IPS-NIHi11 (cell line): Measurements from ENCODE around the gene MGAT5.

Experiments
- DNase-seq: peaks from one replicate; pipeline ENCODE4 v3.0.0; 2012; ENCODE audit warnings: mixed read lengths, low spot score

MGAT5 gene

GRCh38 chr2:134449751-134450513 lies 196.1 kb downstream of the MGAT5 start:
- no peak for DNase-seq

DNA sequence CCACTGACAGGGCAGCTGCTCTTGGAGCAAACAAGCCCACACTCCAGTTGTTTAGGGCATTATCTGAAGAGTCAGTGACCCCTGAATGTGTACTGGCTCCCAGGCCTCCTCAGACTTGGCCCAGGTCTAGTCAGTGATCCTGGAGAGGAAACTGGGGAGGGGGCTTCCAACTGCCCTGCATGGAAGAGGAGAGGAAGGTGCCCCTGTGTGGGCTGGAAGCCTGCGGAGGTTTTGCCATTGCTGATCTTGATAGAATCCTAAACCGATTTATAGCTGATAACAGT lies 197.4 kb downstream of the MGAT5 start:
- no peak for DNase-seq

DNA sequence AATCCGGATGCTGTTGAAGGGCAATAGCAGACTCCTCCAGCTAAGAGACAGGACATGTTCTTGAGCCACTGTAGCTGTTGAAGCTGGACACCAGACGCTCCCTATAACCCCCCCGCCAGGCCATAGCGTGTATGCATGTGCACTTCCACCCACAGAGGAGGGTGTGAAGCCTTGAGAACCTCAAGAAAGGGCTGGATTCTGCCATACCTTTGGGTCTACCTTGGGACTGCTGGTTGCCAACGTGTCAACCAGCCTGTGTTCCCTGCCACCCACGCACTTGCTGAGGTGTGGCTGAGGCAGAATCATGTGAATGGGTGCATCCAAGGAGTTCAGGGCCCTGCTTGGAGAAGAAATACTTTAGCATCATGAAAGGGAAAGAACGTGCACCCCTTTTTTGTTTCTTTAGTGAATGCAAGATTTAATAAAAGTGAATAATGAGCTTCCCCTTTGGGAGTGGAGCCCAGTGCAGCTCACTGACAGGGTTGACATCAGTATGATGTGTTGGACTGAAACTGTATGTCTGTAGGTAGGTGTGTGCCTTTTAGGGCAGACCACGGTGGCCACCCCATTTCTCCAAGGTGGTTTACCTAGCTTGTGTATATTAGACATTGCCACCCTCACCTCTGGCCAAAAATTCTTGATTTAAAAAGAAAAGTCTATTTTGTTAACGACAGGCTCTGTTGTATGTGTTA lies 198.3 kb downstream of the MGAT5 start:
- DNase-seq = no peak

GRCh38 chr2:134453476-134453875 lies 199.6 kb downstream of the MGAT5 start:
- DNase-seq = no peak

GRCh38 chr2:134453973-134454372 lies 200.1 kb downstream of the MGAT5 start:
- no peak for DNase-seq

DNA sequence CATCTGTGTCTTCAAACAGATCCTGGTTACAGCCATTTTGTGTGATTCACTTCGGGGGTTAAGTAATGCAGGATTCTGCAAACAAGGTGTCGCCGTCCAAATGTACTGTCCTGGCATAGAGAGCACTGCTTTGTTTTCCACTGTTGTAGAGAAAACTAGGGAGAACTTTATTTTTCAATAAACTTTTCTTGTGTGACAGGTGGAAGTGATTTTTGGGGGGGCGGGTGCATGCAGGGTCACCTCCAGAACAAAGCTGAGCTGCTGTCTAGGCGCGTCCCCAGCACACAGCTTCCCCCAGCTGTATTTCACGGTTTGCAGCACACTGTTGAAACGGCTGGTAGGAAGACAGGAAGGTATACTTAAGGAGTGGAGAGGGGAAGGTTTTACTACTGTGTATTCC lies 200.6 kb downstream of the MGAT5 start:
- no peak for DNase-seq

DNA sequence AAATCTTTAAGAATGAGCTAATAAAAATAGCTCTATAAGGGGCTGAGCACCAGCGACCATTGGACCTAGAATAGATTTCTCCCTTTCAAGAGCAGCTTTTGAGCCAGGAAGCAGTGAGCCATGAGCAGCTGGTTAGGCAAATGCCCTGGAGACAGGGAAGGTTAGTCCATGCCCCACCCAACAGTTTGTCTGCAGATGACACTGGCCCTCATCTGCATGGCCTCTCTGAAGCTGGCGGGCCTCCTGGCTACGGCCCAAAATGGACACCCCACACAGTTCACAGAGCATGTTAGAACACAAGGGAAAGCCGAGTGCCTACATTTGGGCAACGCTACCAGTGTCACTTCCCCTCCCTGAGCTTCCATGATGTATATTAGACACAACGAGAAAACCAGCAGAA lies 201.1 kb downstream of the MGAT5 start:
- DNase-seq = no peak

GRCh38 chr2:134455426-134455825 lies 201.6 kb downstream of the MGAT5 start:
- no peak for DNase-seq

GRCh38 chr2:134457353-134457752 lies 203.5 kb downstream of the MGAT5 start:
- DNase-seq = no peak

- no peak for DNase-seq
Observed at GRCh38 chr2:134457765-134458472, 204.0 kb downstream of the MGAT5 start.

- no peak for DNase-seq
Observed at GRCh38 chr2:134458473-134458853, 204.6 kb downstream of the MGAT5 start.

GRCh38 chr2:134458950-134459349 lies 205.1 kb downstream of the MGAT5 start:
- no peak for DNase-seq

- DNase-seq = no peak
Observed at GRCh38 chr2:134459706-134460406, 206.0 kb downstream of the MGAT5 start.

DNA sequence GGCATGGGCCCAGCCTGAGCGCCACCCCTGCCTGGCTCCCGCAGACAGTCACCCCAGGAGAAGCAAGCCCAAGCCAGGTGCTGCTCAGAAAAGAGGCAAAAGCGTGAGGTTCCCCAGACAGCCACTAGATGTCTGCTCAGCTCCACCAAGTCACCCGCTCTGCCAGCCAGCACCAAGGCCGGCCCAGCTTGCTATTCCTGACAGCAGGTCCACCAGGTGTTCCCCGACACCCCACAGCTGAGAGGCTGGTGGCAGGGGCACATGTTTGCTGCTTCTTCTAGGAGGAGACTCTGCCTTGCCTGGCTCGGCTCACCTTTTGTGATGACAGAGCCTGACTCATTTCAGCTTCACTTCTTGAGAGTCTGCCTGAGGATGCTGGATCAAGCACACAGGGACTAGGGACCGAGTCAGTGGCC lies 206.7 kb downstream of the MGAT5 start:
- DNase-seq = peak; percentile 86

- DNase-seq = no peak
Observed at GRCh38 chr2:134461511-134461910, 207.6 kb downstream of the MGAT5 start.

GRCh38 chr2:134462275-134462674 lies 208.4 kb downstream of the MGAT5 start:
- DNase-seq = no peak

DNA sequence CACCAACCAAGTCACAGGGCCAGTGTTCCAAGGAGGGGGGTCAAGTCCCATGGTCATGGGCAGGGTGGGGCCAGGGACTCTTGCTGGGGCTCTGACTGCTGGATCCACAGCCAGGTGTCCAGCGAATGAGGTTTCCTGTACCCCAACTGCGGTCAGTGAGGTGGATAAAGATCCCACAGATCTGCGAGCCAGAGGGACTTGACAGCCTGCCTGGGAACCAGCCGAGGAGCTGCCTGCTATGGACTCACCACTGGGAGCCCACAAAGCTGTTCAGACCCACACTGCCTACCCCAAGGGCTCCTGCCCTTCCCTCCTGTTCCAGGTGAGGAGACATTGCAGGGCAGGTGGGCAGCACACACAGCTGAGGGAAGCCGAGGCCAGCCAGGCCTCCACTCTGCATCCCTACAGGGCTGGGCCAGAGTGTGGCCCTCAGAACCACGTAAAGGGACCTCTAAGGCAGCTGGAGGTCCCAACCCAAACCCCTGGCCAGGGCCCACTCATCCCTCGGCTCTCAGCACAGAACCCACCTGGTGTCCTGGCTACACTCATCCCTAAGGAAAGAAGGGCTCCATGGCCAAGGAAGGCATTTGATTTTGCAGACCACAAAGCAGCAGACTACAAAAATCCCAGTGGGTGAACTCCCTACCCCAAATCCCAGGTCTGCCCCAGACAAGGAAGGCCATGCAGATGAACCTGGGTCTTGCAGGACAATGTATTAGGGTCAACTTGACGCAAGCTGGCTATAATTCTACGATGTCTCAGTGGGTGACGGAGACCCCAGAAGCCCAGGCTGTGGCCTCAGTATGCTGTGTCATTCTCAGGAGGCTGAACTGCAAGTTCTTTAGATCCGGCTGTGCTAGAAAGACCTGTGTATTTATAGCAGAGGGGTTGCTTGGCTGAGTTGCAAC lies 209.2 kb downstream of the MGAT5 start:
- no peak for DNase-seq

- no peak for DNase-seq
Observed at GRCh38 chr2:134463699-134464022, 209.8 kb downstream of the MGAT5 start.

- DNase-seq = no peak
Observed at GRCh38 chr2:134465228-134466105, 211.6 kb downstream of the MGAT5 start.

DNA sequence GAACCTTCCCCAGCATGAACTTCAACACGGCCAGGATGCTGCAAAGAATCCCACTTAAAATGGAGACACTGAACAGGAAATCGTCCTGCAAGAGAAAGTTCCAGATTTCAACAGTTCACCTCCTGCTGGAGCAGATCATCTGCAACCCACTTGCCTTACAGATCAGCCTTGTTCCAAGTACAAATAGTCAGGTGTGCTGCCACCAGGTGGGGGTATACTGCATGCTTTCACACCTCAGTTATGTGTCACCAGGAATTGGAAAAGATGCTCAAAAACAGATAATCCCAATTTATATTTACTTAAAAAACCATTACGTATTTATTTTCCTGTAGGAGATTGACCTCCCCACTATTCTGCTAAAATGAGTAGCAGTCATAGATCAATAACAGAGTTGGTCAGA lies 212.3 kb downstream of the MGAT5 start:
- peak; percentile 47 for DNase-seq

GRCh38 chr2:134468164-134468563 lies 214.3 kb downstream of the MGAT5 start:
- no peak for DNase-seq
